CD14-positive monocyte (primary cell): ENCODE data around the gene UBE2I. TPM values are rescaled to one million over a fixed set of nuclear protein-coding genes. Genes with fewer than 3 reads are reported as not detected.

Experiments used
- DNase-seq, 3 donors: peaks; one replicate each; pipeline ENCODE4 v3.0.0-alpha.2; 2011 to 2022
- H2AFZ ChIP-seq: 2 replicates; pipeline ENCODE4 v1.6.0; 2012; ENCODE audit warnings: mild to moderate bottlenecking, low read depth, low read length, inconsistent platforms; ENCODE audit not compliant: insufficient read depth, poor library complexity, severe bottlenecking
- H3K27ac ChIP-seq, 2 donors: 1 replicate in 1 of 2; 2 replicates in 1 of 2; pipeline ENCODE4 v1.5.1; 2012 to 2013; ENCODE audit warnings: low read length in 2 of 2, control low read depth in 1 of 2, inconsistent platforms in 1 of 2, low read depth in 1 of 2, mild to moderate bottlenecking in 1 of 2
- H3K27me3 ChIP-seq, 2 donors: one replicate each; pipeline versions ENCODE4 v1.6.0 to v1.6.1; 2011 to 2013; ENCODE audit warnings: low read length in 2 of 2; ENCODE audit not compliant: control insufficient read depth in 2 of 2, insufficient read depth in 2 of 2
- H3K36me3 ChIP-seq, 2 donors: replicated peaks in 1 of 2; 1 replicate in 1 of 2; 2 replicates in 1 of 2; pipeline versions ENCODE4 v1.5.1 to v1.6.1; 2012 to 2013; ENCODE audit warnings: low read length in 2 of 2, control low read depth in 1 of 2, inconsistent platforms in 1 of 2, mild to moderate bottlenecking in 1 of 2; ENCODE audit not compliant: insufficient read depth in 2 of 2, control insufficient read depth in 1 of 2
- H3K4me1 ChIP-seq, 2 donors: 1 replicate in 1 of 2; 2 replicates in 1 of 2; pipeline versions ENCODE4 v1.5.1 to v1.6.1; 2012 to 2013; ENCODE audit warnings: low read length in 2 of 2, control low read depth in 1 of 2, inconsistent platforms in 1 of 2, mild to moderate bottlenecking in 1 of 2, moderate library complexity in 1 of 2; ENCODE audit not compliant: insufficient read depth in 2 of 2, control insufficient read depth in 1 of 2
- H3K4me2 ChIP-seq: replicated peaks from 2 replicates; pipeline ENCODE3; 2012; ENCODE audit warnings: low read length, moderate library complexity, mild to moderate bottlenecking; ENCODE audit not compliant: poor library complexity, severe bottlenecking; ENCODE audit errors: extremely low read depth
- H3K4me3 ChIP-seq, 3 experiments: fragments of 200-600 bp in 1 of 3; sonication (generic) in 1 of 3; replicated peaks in 1 of 3; 1 replicate in 2 of 3; 2 replicates in 1 of 3; pipeline ENCODE4 v1.5.1; 2011 to 2013; ENCODE audit warnings: low read length in 3 of 3, mild to moderate bottlenecking in 3 of 3, control low read depth in 2 of 3, low read depth in 2 of 3, inconsistent platforms in 1 of 3, moderate library complexity in 1 of 3
- H3K79me2 ChIP-seq: 2 replicates; pipeline ENCODE4 v1.6.0; 2012; ENCODE audit warnings: mild to moderate bottlenecking, control low read depth, inconsistent platforms, low read length, moderate library complexity; ENCODE audit not compliant: insufficient read depth
- H3K9ac ChIP-seq: 2 replicates; pipeline ENCODE4 v1.6.0; 2017; ENCODE audit warnings: low read length, mild to moderate bottlenecking; ENCODE audit not compliant: insufficient read depth, poor library complexity, severe bottlenecking
- H3K9me3 ChIP-seq, 2 donors: replicated peaks in 1 of 2; 1 replicate in 1 of 2; 2 replicates in 1 of 2; pipeline versions ENCODE4 v1.5.1 to v1.6.1; 2012 to 2013; ENCODE audit warnings: low read length in 2 of 2, control low read depth in 1 of 2; ENCODE audit not compliant: control insufficient read depth in 1 of 2, insufficient read depth in 1 of 2
- H4K20me1 ChIP-seq: 2 replicates; pipeline ENCODE4 v1.6.0; 2012; ENCODE audit warnings: mild to moderate bottlenecking, low read length, control low read depth, moderate library complexity; ENCODE audit not compliant: insufficient read depth
- H3K27ac Mint-ChIP-seq, 7 donors: one replicate each; pipeline ENCODE4 v1.8.0; 2020; ENCODE audit warnings: mild to moderate bottlenecking in 7 of 7, mixed read lengths in 7 of 7, moderate library complexity in 6 of 7, inconsistent platforms in 2 of 7
- H3K27me3 Mint-ChIP-seq, 3 donors: one replicate each; pipeline ENCODE4 v1.8.0; 2021 to 2022; ENCODE audit warnings: low read depth in 3 of 3, mild to moderate bottlenecking in 3 of 3, mixed read lengths in 3 of 3, moderate library complexity in 3 of 3, inconsistent platforms in 1 of 3
- H3K36me3 Mint-ChIP-seq, 2 donors: one replicate each; pipeline ENCODE4 v1.8.0; 2020; ENCODE audit warnings: mixed read lengths in 2 of 2, inconsistent platforms in 1 of 2, mild to moderate bottlenecking in 1 of 2
- H3K4me1 Mint-ChIP-seq: one replicate; pipeline ENCODE4 v1.8.0; 2020; ENCODE audit warnings: mild to moderate bottlenecking, mixed read lengths
- H3K4me3 Mint-ChIP-seq, 2 donors: one replicate each; pipeline ENCODE4 v1.8.0; 2020; ENCODE audit warnings: mild to moderate bottlenecking in 2 of 2, mixed read lengths in 2 of 2, moderate library complexity in 1 of 2
- H3K9me3 Mint-ChIP-seq, 7 donors: one replicate each; pipeline ENCODE4 v1.8.0; 2020 to 2022; ENCODE audit warnings: mixed read lengths in 7 of 7, mild to moderate bottlenecking in 6 of 7, moderate library complexity in 6 of 7, inconsistent platforms in 2 of 7
- WGBS: methylation state at CpG from one replicate; pipeline ENCODE4 v1.1.5; 2013; ENCODE audit warnings: missing lambda C conversion rate; ENCODE audit not compliant: insufficient coverage; 5-methylcytosine and 5-hydroxymethylcytosine counted together
- intact Hi-C, 2 donors: fragments of 100-400 bp; cut with micrococcal nuclease; formaldehyde crosslinking; loops; one replicate each; pipeline versions ENCODE4 v1.15.0 to v1.15.1; 2023
- polyA plus RNA-seq, 3 donors: library from polyadenylated mRNA; depleted of rRNA in 1 of 3; unstranded in 2 of 3; stranded (reverse) in 1 of 3; fragments of 300-500 nt in 2 of 3; fragments of >200 nt in 1 of 3; fragmentation: Illumina TruSeq in 2 of 3; gene quantifications; 1 replicate in 2 of 3; 2 replicates in 1 of 3; pipeline ENCODE4 v1.2.3, GENCODE V29; 2012 to 2021
- TF ChIP-seq, protein P1 (sequence below): fragments of 200-600 bp; IDR thresholded peaks from one replicate; pipeline ENCODE4 v1.8.0; 2022; ENCODE audit warnings: antibody characterized with exemption, mild to moderate bottlenecking

UBE2I gene
- polyA plus RNA-seq, 3 donors = 76.8 to 112 (median 88.8) TPM

- H4K20me1 ChIP-seq = peaks cover 100% of the 10 kb centered on the region
- H3K9me3 ChIP-seq = no peaks in the 10 kb centered on the region
- Mint-ChIP-seq H3K36me3 (peaks cover 62 to 76% of the 10 kb centered on the region in 2 donors), H3K27ac (peak overlapping the region in 1 of 7 donors; percentile 30), H3K27me3 (no peaks in the 10 kb centered on the region), H3K4me1 (peaks cover 24% of the 10 kb centered on the region), H3K4me3 (no peak overlapping the region), H3K9me3 (no peaks in the 10 kb centered on the region)
- no peak overlapping the region for H3K4me3 ChIP-seq
- TF ChIP-seq, protein P1, sequence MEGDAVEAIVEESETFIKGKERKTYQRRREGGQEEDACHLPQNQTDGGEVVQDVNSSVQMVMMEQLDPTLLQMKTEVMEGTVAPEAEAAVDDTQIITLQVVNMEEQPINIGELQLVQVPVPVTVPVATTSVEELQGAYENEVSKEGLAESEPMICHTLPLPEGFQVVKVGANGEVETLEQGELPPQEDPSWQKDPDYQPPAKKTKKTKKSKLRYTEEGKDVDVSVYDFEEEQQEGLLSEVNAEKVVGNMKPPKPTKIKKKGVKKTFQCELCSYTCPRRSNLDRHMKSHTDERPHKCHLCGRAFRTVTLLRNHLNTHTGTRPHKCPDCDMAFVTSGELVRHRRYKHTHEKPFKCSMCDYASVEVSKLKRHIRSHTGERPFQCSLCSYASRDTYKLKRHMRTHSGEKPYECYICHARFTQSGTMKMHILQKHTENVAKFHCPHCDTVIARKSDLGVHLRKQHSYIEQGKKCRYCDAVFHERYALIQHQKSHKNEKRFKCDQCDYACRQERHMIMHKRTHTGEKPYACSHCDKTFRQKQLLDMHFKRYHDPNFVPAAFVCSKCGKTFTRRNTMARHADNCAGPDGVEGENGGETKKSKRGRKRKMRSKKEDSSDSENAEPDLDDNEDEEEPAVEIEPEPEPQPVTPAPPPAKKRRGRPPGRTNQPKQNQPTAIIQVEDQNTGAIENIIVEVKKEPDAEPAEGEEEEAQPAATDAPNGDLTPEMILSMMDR = no peak
- H3K27ac ChIP-seq = no peak overlapping the region
- no peak overlapping the region for H3K9ac ChIP-seq
- no peak for DNase-seq
- no peak overlapping the region for H3K4me2 ChIP-seq
- 91% methylated on average over 42 of the region's 46 CpGs for WGBS
- no peaks in the 10 kb centered on the region for H3K27me3 ChIP-seq
- H3K4me1 ChIP-seq = peaks cover 21 to 22% of the 10 kb centered on the region in 2 donors
- peaks cover 78 to 81% of the 10 kb centered on the region in 2 donors for H3K36me3 ChIP-seq
- intact Hi-C loops = no loop called here
- peaks cover 91% of the 10 kb centered on the region for H3K79me2 ChIP-seq
- no peak overlapping the region for H2AFZ ChIP-seq
These were observed 5.9 kb downstream of the UBE2I start for GRCh38 chr16:1315081-1316032.

DNA sequence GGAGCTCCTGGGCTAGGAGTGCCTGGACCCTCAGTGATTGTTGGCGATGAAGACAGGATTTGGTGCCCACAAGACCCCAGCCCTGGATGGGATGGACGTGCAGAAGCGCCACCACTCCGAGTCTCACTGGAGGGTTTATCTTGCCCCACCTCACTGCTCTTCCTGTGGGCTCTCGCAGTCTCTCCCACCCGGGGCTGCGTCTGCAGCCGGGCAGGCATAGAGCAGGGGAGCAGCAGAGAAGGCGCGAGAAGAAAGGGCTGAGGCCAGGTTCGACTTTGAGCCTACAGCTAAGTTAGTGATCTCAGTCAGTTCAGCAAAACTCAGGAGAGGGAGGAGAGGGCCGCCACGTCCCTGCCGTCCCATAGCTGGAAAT, 6.6 kb downstream of the UBE2I start:
- Histone ChIP-seq H4K20me1 (peaks cover 100% of the 10 kb centered on the region), H3K4me2 (no peak overlapping the region), H3K9me3 (no peaks in the 10 kb centered on the region), H3K79me2 (peaks cover 84% of the 10 kb centered on the region), H3K36me3 (peaks cover 85 to 88% of the 10 kb centered on the region in 2 donors), H3K4me1 (peaks cover 14 to 15% of the 10 kb centered on the region in 2 donors), H3K9ac (no peak overlapping the region), H3K27me3 (no peaks in the 10 kb centered on the region), H2AFZ (no peak overlapping the region), H3K4me3 (no peak overlapping the region), H3K27ac (no peak overlapping the region)
- WGBS = 95% methylated on average over 13 of the region's 14 CpGs
- intact Hi-C loops = no loop called here
- Mint-ChIP-seq H3K27ac (no peak overlapping the region), H3K9me3 (no peaks in the 10 kb centered on the region), H3K36me3 (peaks cover 67 to 82% of the 10 kb centered on the region in 2 donors), H3K27me3 (no peaks in the 10 kb centered on the region), H3K4me3 (no peak overlapping the region), H3K4me1 (peaks cover 18% of the 10 kb centered on the region)
- DNase-seq = no peak
- TF ChIP-seq, protein P1 = no peak
